Neural cell (in vitro differentiated cells): ENCODE results near the gene PRXL2B. TPM values are rescaled to one million over a fixed set of nuclear protein-coding genes. Genes with fewer than 3 reads are reported as not detected.
"Not testable (repeated sequence)": the region's sequence is repeated elsewhere in the genome, so short reads cannot be mapped to it uniquely, and the experiment has no call there.

ENCODE experiments used
- H2AFZ ChIP-seq: fragments of 200-600, 300-800 bp; sonication (generic), shearing (Covaris generic); 2 replicates; pipeline ENCODE4 v1.6.0; 2014; ENCODE audit warnings: low read depth, mild to moderate bottlenecking, antibody characterized with exemption, low read length, moderate library complexity
- H3F3A ChIP-seq: fragments of 200-600 bp; shearing (Covaris generic); 2 replicates; pipeline ENCODE4 v1.6.1; 2016; ENCODE audit warnings: mild to moderate bottlenecking, moderate library complexity, mixed read lengths, antibody characterized with exemption, low read length; ENCODE audit not compliant: insufficient read depth, poor library complexity, severe bottlenecking
- H3K27ac ChIP-seq: fragments of 200-600, 300-800 bp; sonication (generic), shearing (Covaris generic); 2 replicates; pipeline ENCODE4 v1.5.1; 2014; ENCODE audit warnings: mild to moderate bottlenecking, low read length, moderate library complexity
- H3K27me3 ChIP-seq: fragments of 300-800, 200-600 bp; sonication (generic), shearing (Covaris generic); 2 replicates; pipeline ENCODE4 v1.6.0; 2014; ENCODE audit warnings: mild to moderate bottlenecking, low read depth, low read length, moderate library complexity; ENCODE audit not compliant: insufficient read depth
- H3K36me3 ChIP-seq: fragments of 300-800, 200-600 bp; sonication (generic), shearing (Covaris generic); 2 replicates; pipeline ENCODE4 v1.5.1; 2014; ENCODE audit warnings: mild to moderate bottlenecking, antibody characterized with exemption, low read length, moderate library complexity; ENCODE audit not compliant: insufficient read depth
- H3K4me2 ChIP-seq: fragments of 300-800, 200-600 bp; sonication (generic), shearing (Covaris generic); 2 replicates; pipeline ENCODE4 v1.6.0; 2014; ENCODE audit warnings: mild to moderate bottlenecking, low read length
- H3K4me3 ChIP-seq: fragments of 300-800, 200-600 bp; sonication (generic), shearing (Covaris generic); 2 replicates; pipeline ENCODE4 v1.5.1; 2014; ENCODE audit warnings: mild to moderate bottlenecking, low read length, moderate library complexity
- H3K79me2 ChIP-seq: fragments of 200-600 bp; shearing (Covaris generic); replicated peaks from 2 replicates; pipeline ENCODE4 v1.6.0; 2014; ENCODE audit warnings: mild to moderate bottlenecking, low read length, moderate library complexity; ENCODE audit not compliant: insufficient read depth
- H3K9ac ChIP-seq: fragments of 300-800, 200-600 bp; sonication (generic), shearing (Covaris generic); 2 replicates; pipeline ENCODE4 v1.6.1; 2016; ENCODE audit warnings: mild to moderate bottlenecking, low read length, mixed read lengths
- H3K9me2 ChIP-seq: fragments of 200-600 bp; shearing (Covaris generic); 2 replicates; pipeline ENCODE4 v1.6.1; 2016; ENCODE audit warnings: mild to moderate bottlenecking, low read length, mixed read lengths; ENCODE audit not compliant: insufficient read depth
- H3K9me3 ChIP-seq: fragments of 200-600, 300-800 bp; sonication (generic), shearing (Covaris generic); 2 replicates; pipeline ENCODE4 v1.6.1; 2016; ENCODE audit warnings: mild to moderate bottlenecking, mixed run types, low read length, moderate library complexity, mixed read lengths
- H4K20me1 ChIP-seq: fragments of 200-600 bp; shearing (Covaris generic); 2 replicates; pipeline ENCODE4 v1.6.1; 2016; ENCODE audit warnings: mild to moderate bottlenecking, mixed run types; ENCODE audit not compliant: insufficient read depth
- EP300 ChIP-seq: fragments of 450-650 bp; conservative IDR thresholded peaks from 2 replicates; pipeline ENCODE4 v1.6.1; 2014; ENCODE audit warnings: antibody characterized with exemption, mild to moderate bottlenecking, moderate library complexity; ENCODE audit not compliant: poor library complexity, severe bottlenecking
- EZH2 ChIP-seq: fragments of 200-600, 300-800 bp; shearing (Covaris generic), sonication (generic); IDR thresholded peaks from 2 replicates; pipeline ENCODE4 v1.6.1; 2014; ENCODE audit warnings: antibody characterized with exemption, low read length, borderline replicate concordance, mild to moderate bottlenecking; ENCODE audit not compliant: insufficient read depth, poor library complexity, severe bottlenecking
- MXI1 ChIP-seq: fragments of 450-650 bp; conservative IDR thresholded peaks from 2 replicates; pipeline ENCODE4 v1.6.1; 2014; ENCODE audit warnings: antibody characterized with exemption, mild to moderate bottlenecking; ENCODE audit not compliant: poor library complexity, severe bottlenecking
- POLR2AphosphoS5 ChIP-seq: IDR thresholded peaks from 2 replicates; pipeline ENCODE4 v1.6.1; 2012
- RAD21 ChIP-seq: fragments of 450-650 bp; conservative IDR thresholded peaks from 2 replicates; pipeline ENCODE4 v1.6.1; 2014; ENCODE audit warnings: antibody characterized with exemption, mild to moderate bottlenecking, moderate library complexity
- REST ChIP-seq: IDR thresholded peaks from 2 replicates; pipeline ENCODE4 v1.6.1; 2012; ENCODE audit warnings: borderline replicate concordance
- SMC3 ChIP-seq: fragments of 450-650 bp; conservative IDR thresholded peaks from 2 replicates; pipeline ENCODE4 v1.6.1; 2014; ENCODE audit warnings: antibody characterized with exemption, mild to moderate bottlenecking, moderate library complexity; ENCODE audit not compliant: poor library complexity
- TAF1 ChIP-seq: IDR thresholded peaks from 2 replicates; pipeline ENCODE4 v1.6.1; 2012; ENCODE audit warnings: low read depth
- polyA plus RNA-seq: library from polyadenylated mRNA; depleted of rRNA; stranded (reverse); fragments of >200 nt; gene quantifications from 2 replicates; pipeline ENCODE4 v1.2.3, GENCODE V29; 2014
- TF ChIP-seq, protein P1 (sequence below): fragments of 450-650 bp; IDR thresholded peaks from 2 replicates; pipeline ENCODE4 v1.5.1; 2014; ENCODE audit warnings: antibody characterized with exemption, mild to moderate bottlenecking, moderate library complexity; ENCODE audit not compliant: poor library complexity, severe bottlenecking

The PRXL2B gene
- polyA plus RNA-seq, 1 donor from 2014 or later = 29.0 TPM

- H2AFZ ChIP-seq, H3K27ac ChIP-seq, H3K79me2 ChIP-seq, H3K9ac ChIP-seq, H3K9me2 ChIP-seq, H3F3A ChIP-seq, H3K27me3 ChIP-seq, H3K4me2 ChIP-seq, H3K36me3 ChIP-seq, H3K4me3 ChIP-seq, H4K20me1 ChIP-seq, H3K9me3 ChIP-seq: not testable (repeated sequence)
These were observed 18.3 kb upstream of the PRXL2B start for GRCh38 chr1:2568187-2568816.

DNA sequence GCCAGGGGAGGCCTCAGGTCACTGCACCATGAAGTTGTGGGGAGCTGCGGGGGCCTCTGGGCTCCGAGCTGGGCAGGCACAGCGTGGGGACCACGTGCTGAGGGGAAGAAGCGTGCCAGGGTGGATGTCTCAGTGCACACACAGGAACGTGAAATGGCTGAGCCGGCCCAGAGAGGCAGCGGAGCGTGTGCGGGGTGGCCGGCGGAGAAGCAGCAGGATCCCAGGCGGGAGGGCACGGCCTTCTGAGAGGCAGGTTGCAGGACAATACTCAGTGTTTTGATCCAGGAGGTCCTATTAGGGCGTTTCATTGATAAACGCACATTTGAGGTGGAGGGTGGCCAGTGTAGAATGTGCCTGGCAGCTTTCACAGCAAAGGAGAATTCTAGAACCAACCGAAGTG is 17.5 kb upstream of the PRXL2B start:
- Histone ChIP-seq H3K4me2 (no peak overlapping the region), H3K9me2 (no peaks in the 10 kb centered on the region), H3K4me3 (no peak overlapping the region), H3K27me3 (no peaks in the 10 kb centered on the region), H3K27ac (no peak overlapping the region), H3K9me3 (peaks cover 3% of the 10 kb centered on the region), H4K20me1 (no peaks in the 10 kb centered on the region), H3K36me3 (no peaks in the 10 kb centered on the region), H3K9ac (no peak overlapping the region), H3K79me2 (no peaks in the 10 kb centered on the region), H3F3A (no peaks in the 10 kb centered on the region), H2AFZ (no peak overlapping the region)
- TF ChIP-seq RAD21 (no peak), MXI1 (no peak), EP300 (no peak), TAF1 (no peak), REST (no peak), POLR2AphosphoS5 (no peak), SMC3 (no peak), EZH2 (no peak)
- TF ChIP-seq, protein P1, sequence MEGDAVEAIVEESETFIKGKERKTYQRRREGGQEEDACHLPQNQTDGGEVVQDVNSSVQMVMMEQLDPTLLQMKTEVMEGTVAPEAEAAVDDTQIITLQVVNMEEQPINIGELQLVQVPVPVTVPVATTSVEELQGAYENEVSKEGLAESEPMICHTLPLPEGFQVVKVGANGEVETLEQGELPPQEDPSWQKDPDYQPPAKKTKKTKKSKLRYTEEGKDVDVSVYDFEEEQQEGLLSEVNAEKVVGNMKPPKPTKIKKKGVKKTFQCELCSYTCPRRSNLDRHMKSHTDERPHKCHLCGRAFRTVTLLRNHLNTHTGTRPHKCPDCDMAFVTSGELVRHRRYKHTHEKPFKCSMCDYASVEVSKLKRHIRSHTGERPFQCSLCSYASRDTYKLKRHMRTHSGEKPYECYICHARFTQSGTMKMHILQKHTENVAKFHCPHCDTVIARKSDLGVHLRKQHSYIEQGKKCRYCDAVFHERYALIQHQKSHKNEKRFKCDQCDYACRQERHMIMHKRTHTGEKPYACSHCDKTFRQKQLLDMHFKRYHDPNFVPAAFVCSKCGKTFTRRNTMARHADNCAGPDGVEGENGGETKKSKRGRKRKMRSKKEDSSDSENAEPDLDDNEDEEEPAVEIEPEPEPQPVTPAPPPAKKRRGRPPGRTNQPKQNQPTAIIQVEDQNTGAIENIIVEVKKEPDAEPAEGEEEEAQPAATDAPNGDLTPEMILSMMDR = no peak

- H3K9ac ChIP-seq, H3K4me3 ChIP-seq, H2AFZ ChIP-seq, H3K27me3 ChIP-seq, H3K9me3 ChIP-seq, H4K20me1 ChIP-seq, H3K79me2 ChIP-seq, H3K36me3 ChIP-seq, H3K4me2 ChIP-seq, H3K9me2 ChIP-seq, H3K27ac ChIP-seq, H3F3A ChIP-seq: not testable (repeated sequence)
These were observed 16.9 kb upstream of the PRXL2B start for GRCh38 chr1:2569703-2570102.
